Body of pancreas (tissue), 4 donors: ENCODE measurements around the gene OSBPL2.

Experiments
- CTCF ChIP-seq, 7 experiments: fragments of 450-650 bp in 4 of 7; fragments of 200-600 bp in 3 of 7; sonication (generic) in 3 of 7; IDR thresholded peaks; one replicate each; pipeline ENCODE4 v1.5.1; 2016 to 2019; ENCODE audit warnings: antibody characterized with exemption in 7 of 7
- POLR2A ChIP-seq, 3 donors: fragments of 450-650 bp; IDR thresholded peaks; one replicate each; pipeline ENCODE4 v1.6.1; 2016; ENCODE audit warnings: antibody characterized with exemption in 3 of 3, mild to moderate bottlenecking in 2 of 3

GRCh38 chr20:62272200-62272599, 33.9 kb downstream of the OSBPL2 start:
- no peak for TF ChIP-seq CTCF (IDR thresholded peaks at IDR 0.05)
- TF ChIP-seq POLR2A (IDR thresholded peaks at IDR 0.05), result no peak
